SK-N-SH (cell line): ENCODE results near the gene DIAPH2. TPM values are rescaled to one million over a fixed set of nuclear protein-coding genes. Genes with fewer than 3 reads are reported as not detected.

Source experiments
- CTCF ChIA-PET: fragments of 300-600, 350-600 bp; formaldehyde crosslinking; extraction: SDS; loops from one replicate; lab custom pipeline; 2021; lab: Yijun Ruan, JAX
- POLR2A ChIA-PET: fragments of 350-600 bp; sonication (Branson Sonifier 250); formaldehyde crosslinking; extraction: SDS; loops from one replicate; lab custom pipeline; 2020; ENCODE audit warnings: antibody characterized with exemption, inconsistent platforms; lab: Yijun Ruan, JAX
- DNase-seq: peaks from one replicate; pipeline ENCODE4 v3.0.0; 2012
- H2AFZ ChIP-seq: fragments of 200-600 bp; sonication (generic); 2 replicates; pipeline ENCODE4 v1.8.1; 2016; ENCODE audit warnings: antibody characterized with exemption, mild to moderate bottlenecking, low read depth
- H3F3A ChIP-seq: fragments of 200-600 bp; sonication (generic); replicated peaks from 2 replicates; pipeline ENCODE3; 2016; ENCODE audit warnings: antibody characterized with exemption, mild to moderate bottlenecking; ENCODE audit not compliant: insufficient read depth
- H3K27ac ChIP-seq, 2 experiments: fragments of 200-500 bp in 1 of 2; fragments of 200-600 bp in 1 of 2; sonication (Bioruptor generic) in 1 of 2; sonication (generic), shearing (Covaris generic) in 1 of 2; 2 replicates each; pipeline versions ENCODE4 v1.5.1 to v1.6.1; 2014 to 2016; ENCODE audit warnings: low read depth in 2 of 2, inconsistent platforms in 1 of 2, low read length in 1 of 2, mild to moderate bottlenecking in 1 of 2, mixed read lengths in 1 of 2
- H3K27me3 ChIP-seq: fragments of 200-600 bp; sonication (generic), shearing (Covaris generic); 2 replicates; pipeline ENCODE4 v1.6.1; 2016; ENCODE audit warnings: mixed run types; ENCODE audit not compliant: insufficient read depth
- H3K36me3 ChIP-seq, 2 experiments: fragments of 200-500 bp in 1 of 2; fragments of 200-600 bp in 1 of 2; sonication (Bioruptor generic) in 1 of 2; sonication (generic) in 1 of 2; replicated peaks in 1 of 2; 2 replicates each; pipeline versions ENCODE3 to v1.5.1; 2014 to 2016; ENCODE audit warnings: low read length in 1 of 2, mild to moderate bottlenecking in 1 of 2; ENCODE audit not compliant: insufficient read depth in 2 of 2, control insufficient read depth in 1 of 2
- H3K4me1 ChIP-seq, 2 experiments: fragments of 200-500 bp in 1 of 2; fragments of 200-600 bp in 1 of 2; sonication (Bioruptor generic) in 1 of 2; sonication (generic), shearing (Covaris generic) in 1 of 2; 2 replicates each; pipeline versions ENCODE4 v1.5.1 to v1.6.1; 2014 to 2016; ENCODE audit warnings: low read depth in 1 of 2, low read length in 1 of 2, mixed run types in 1 of 2; ENCODE audit not compliant: insufficient read depth in 2 of 2, control insufficient read depth in 1 of 2
- H3K4me2 ChIP-seq: fragments of 200-600 bp; sonication (generic), shearing (Covaris generic); 2 replicates; pipeline ENCODE4 v1.6.1; 2017; ENCODE audit warnings: mixed run types
- H3K4me3 ChIP-seq, 2 experiments: fragments of 200-500 bp in 1 of 2; fragments of 200-600 bp in 1 of 2; sonication (Bioruptor generic) in 1 of 2; sonication (generic), shearing (Covaris generic) in 1 of 2; 2 replicates each; pipeline versions ENCODE4 v1.5.1 to v1.8.1; 2014 to 2016; ENCODE audit warnings: low read depth in 2 of 2, inconsistent platforms in 1 of 2, low read length in 1 of 2, mild to moderate bottlenecking in 1 of 2, mixed read lengths in 1 of 2, moderate library complexity in 1 of 2
- H3K79me2 ChIP-seq: fragments of 200-600 bp; sonication (generic); 2 replicates; pipeline ENCODE4 v1.8.1; 2017; ENCODE audit warnings: mild to moderate bottlenecking; ENCODE audit not compliant: insufficient read depth
- H3K9ac ChIP-seq: fragments of 200-600 bp; sonication (generic); 2 replicates; pipeline ENCODE4 v1.6.1; 2017; ENCODE audit warnings: mixed run types
- H3K9me2 ChIP-seq: fragments of 200-600 bp; sonication (generic); 2 replicates; pipeline ENCODE4 v1.6.1; 2017; ENCODE audit warnings: mixed run types
- H3K9me3 ChIP-seq: fragments of 200-600 bp; sonication (generic); 2 replicates; pipeline ENCODE4 v1.6.1; 2017; ENCODE audit warnings: mixed run types, mild to moderate bottlenecking, moderate library complexity
- H4K20me1 ChIP-seq: fragments of 200-600 bp; sonication (generic); 2 replicates; pipeline ENCODE4 v1.6.1; 2017; ENCODE audit warnings: mild to moderate bottlenecking, mixed run types; ENCODE audit not compliant: insufficient read depth
- EP300 ChIP-seq, 2 experiments: IDR thresholded peaks; 2 replicates each; pipeline versions ENCODE4 v1.4.0 to v1.6.1; 2012; ENCODE audit warnings: borderline replicate concordance in 1 of 2, low read depth in 1 of 2, low read length in 1 of 2
- JUND ChIP-seq: IDR thresholded peaks from 2 replicates; pipeline ENCODE4 v1.4.0; 2012
- MXI1 ChIP-seq: IDR thresholded peaks from 2 replicates; pipeline ENCODE4 v1.6.1; 2012; ENCODE audit warnings: mild to moderate bottlenecking, low read depth, low read length, improper control_type of control experiment
- RAD21 ChIP-seq: IDR thresholded peaks from 2 replicates; pipeline ENCODE4 v1.6.1; 2012; ENCODE audit warnings: mild to moderate bottlenecking, low read length
- SIN3A ChIP-seq: IDR thresholded peaks from 2 replicates; pipeline ENCODE4 v1.6.1; 2012; ENCODE audit warnings: low read depth, mild to moderate bottlenecking, low read length, moderate library complexity, borderline replicate concordance
- SMC3 ChIP-seq: IDR thresholded peaks from 2 replicates; pipeline ENCODE4 v1.6.1; 2012; ENCODE audit warnings: low read depth, low read length, improper control_type of control experiment
- TAF1 ChIP-seq: IDR thresholded peaks from 2 replicates; pipeline ENCODE4 v1.6.1; 2012; ENCODE audit warnings: low read depth, mild to moderate bottlenecking, low read length, moderate library complexity, borderline replicate concordance
- WGBS: methylation state at CpG from one replicate; pipeline ENCODE4 v1.1.6; 2017; ENCODE audit warnings: low lambda C conversion rate; 5-methylcytosine and 5-hydroxymethylcytosine counted together
- polyA plus RNA-seq, 3 experiments: library from polyadenylated mRNA; depleted of rRNA; stranded (reverse); fragments of >200 nt; gene quantifications; 2 replicates each; pipeline ENCODE4 v1.2.3, GENCODE V29; 2012
- TF ChIP-seq, protein P1 (sequence below): IDR thresholded peaks from 2 replicates; pipeline ENCODE4 v1.4.0; 2012; ENCODE audit warnings: low read depth, borderline replicate concordance
- TF ChIP-seq, protein P2 (sequence below): fragments of 200-600 bp; sonication (generic); IDR thresholded peaks from 2 replicates; pipeline ENCODE4 v1.6.1; 2017; ENCODE audit warnings: antibody characterized with exemption, mild to moderate bottlenecking, moderate library complexity

Gene DIAPH2
- polyA plus RNA-seq, 1 of the 3 experiments (the other 2 are of a cell fraction): 1.1 TPM

DNA sequence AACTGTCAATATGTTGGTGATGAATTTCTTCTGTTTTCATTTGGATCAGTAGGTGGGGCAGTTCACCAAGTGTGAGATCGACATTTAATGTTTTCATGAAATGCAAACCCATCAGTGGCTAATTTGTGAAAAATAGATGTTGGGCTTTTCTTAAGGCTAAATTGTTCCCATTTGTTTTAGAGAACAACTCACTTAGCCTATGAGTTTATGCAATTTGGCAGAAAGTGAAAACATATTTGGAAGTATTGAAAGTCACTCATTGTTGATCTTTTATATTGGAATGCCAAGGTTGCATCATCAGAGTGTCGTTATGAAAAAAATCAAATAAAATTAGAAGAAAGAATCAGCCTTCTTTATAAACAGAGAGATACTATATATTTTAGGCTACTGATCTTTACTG, 331.5 kb downstream of the DIAPH2 start:
- no peaks in the 10 kb centered on the region for H3K27me3 ChIP-seq
- H3K36me3 ChIP-seq: no peaks in the 10 kb centered on the region
- no peaks in the 10 kb centered on the region for H3K4me1 ChIP-seq
- no peak overlapping the region for H3K4me2 ChIP-seq
- POLR2A ChIA-PET: no interaction called here
- H3K79me2 ChIP-seq: no peaks in the 10 kb centered on the region
- H4K20me1 ChIP-seq: no peaks in the 10 kb centered on the region
- H3K9ac ChIP-seq: no peak overlapping the region
- H3F3A ChIP-seq: no peaks in the 10 kb centered on the region
- H3K9me3 ChIP-seq: no peaks in the 10 kb centered on the region
- no peak for DNase-seq
- no peak overlapping the region for H3K27ac ChIP-seq
- no peaks in the 10 kb centered on the region for H3K9me2 ChIP-seq
- CTCF ChIA-PET: interaction anchor here (1.3 kb wide), 1 partner anchor 9 kb away, joined by 3 read pairs; no protein-coding TSS in a partner anchor
- 50% methylated on average over 2 of the region's 2 CpGs for WGBS
- H2AFZ ChIP-seq: no peak overlapping the region
- TF ChIP-seq, protein P1, sequence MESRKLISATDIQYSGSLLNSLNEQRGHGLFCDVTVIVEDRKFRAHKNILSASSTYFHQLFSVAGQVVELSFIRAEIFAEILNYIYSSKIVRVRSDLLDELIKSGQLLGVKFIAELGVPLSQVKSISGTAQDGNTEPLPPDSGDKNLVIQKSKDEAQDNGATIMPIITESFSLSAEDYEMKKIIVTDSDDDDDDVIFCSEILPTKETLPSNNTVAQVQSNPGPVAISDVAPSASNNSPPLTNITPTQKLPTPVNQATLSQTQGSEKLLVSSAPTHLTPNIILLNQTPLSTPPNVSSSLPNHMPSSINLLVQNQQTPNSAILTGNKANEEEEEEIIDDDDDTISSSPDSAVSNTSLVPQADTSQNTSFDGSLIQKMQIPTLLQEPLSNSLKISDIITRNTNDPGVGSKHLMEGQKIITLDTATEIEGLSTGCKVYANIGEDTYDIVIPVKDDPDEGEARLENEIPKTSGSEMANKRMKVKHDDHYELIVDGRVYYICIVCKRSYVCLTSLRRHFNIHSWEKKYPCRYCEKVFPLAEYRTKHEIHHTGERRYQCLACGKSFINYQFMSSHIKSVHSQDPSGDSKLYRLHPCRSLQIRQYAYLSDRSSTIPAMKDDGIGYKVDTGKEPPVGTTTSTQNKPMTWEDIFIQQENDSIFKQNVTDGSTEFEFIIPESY: no peak
- peak; percentile 30; the same call in 1 of the 2 replicates for TF ChIP-seq RAD21
- H3K4me3 ChIP-seq: no peak overlapping the region

DNA sequence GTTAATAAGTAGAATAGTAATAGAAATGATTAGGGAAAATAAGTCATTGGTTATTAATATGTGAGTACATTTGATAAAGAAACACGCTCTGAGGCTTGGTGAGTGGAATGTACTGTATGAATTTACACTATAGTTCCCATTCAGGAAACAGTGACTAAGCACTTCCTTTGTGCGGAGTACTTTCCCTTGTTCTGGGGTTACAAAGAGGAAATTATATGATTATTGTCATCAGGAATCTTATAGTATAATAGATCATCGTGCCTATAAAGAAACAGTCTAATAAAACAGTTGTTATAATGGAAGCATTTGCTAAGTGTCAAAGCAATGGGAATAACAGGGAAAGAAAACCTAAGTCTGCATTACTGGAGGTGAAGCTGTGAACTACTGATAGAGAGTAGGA, 337.0 kb downstream of the DIAPH2 start:
- H2AFZ ChIP-seq: peak overlapping the region; percentile 13; the same call in 1 of the 2 replicates
- H3K9me2 ChIP-seq: no peaks in the 10 kb centered on the region
- no peaks in the 10 kb centered on the region for H3K9me3 ChIP-seq
- no peaks in the 10 kb centered on the region for H3K27me3 ChIP-seq
- H3K4me2 ChIP-seq: no peak overlapping the region; the same call in 1 of the 2 replicates
- POLR2A ChIA-PET: no interaction called here
- H3K4me1 ChIP-seq: peaks cover 0 to 6% of the 10 kb centered on the region in 2 experiments; a peak in 1 of 4 replicates
- H4K20me1 ChIP-seq: no peaks in the 10 kb centered on the region
- WGBS: 18% methylated on average over 3 of the region's 3 CpGs
- no peaks in the 10 kb centered on the region for H3F3A ChIP-seq
- CTCF ChIA-PET: no interaction called here
- no peaks in the 10 kb centered on the region for H3K36me3 ChIP-seq
- no peak overlapping the region for H3K4me3 ChIP-seq
- H3K9ac ChIP-seq: no peak overlapping the region
- TF ChIP-seq MXI1 (no peak), JUND (0 out of 2 replicates have a peak, but pooled peaks have one; percentile 12), SIN3A (no peak)
- TF ChIP-seq, protein P1: no peak
- TF ChIP-seq, all 33 proteins: peak for 1
- no peak for DNase-seq
- peak overlapping the region in 1 of 2 experiments; percentile 42; a peak in 1 of 4 replicates for H3K27ac ChIP-seq
- H3K79me2 ChIP-seq: no peaks in the 10 kb centered on the region

DNA sequence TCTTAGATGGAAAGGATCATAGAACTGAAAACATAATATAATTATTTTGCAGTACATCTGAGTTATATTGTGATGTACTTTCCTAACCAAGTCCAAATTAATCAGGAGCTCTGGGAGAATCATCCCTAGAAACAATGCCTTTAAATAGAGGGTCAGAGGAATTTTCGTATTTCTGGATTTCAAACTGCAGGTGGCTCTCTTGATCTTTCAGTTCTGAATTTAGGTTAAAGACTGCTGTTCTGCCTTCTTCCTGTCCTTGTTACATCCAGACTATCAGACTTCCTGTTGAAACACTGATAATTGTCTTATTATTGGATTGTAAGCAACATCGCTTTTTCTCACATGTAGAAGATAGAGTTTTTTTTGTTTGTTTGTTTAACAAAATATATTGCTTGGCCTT, 341.8 kb downstream of the DIAPH2 start:
- 49% methylated on average over 2 of the region's 2 CpGs for WGBS
- Histone ChIP-seq H3K36me3 (no peaks in the 10 kb centered on the region), H2AFZ (no peak overlapping the region), H3K79me2 (no peaks in the 10 kb centered on the region), H3K9me3 (no peaks in the 10 kb centered on the region), H4K20me1 (no peaks in the 10 kb centered on the region), H3K27me3 (no peaks in the 10 kb centered on the region), H3K27ac (no peak overlapping the region), H3F3A (no peaks in the 10 kb centered on the region), H3K4me3 (no peak overlapping the region), H3K4me2 (no peak overlapping the region), H3K9ac (no peak overlapping the region), H3K4me1 (peaks cover 0 to 6% of the 10 kb centered on the region in 2 experiments; a peak in 2 of 4 replicates), H3K9me2 (no peaks in the 10 kb centered on the region)
- ChIA-PET POLR2A (no interaction called here), CTCF (interaction anchor here (0.6 to 0.7 kb wide), 2 partner anchors 10 to 659 kb away, joined by 3 to 4 read pairs; no protein-coding TSS in a partner anchor)
- TF ChIP-seq SMC3: peak; percentile 48
- no peak for TF ChIP-seq TAF1
- peak; percentile 75 for TF ChIP-seq RAD21
- TF ChIP-seq, protein P2, sequence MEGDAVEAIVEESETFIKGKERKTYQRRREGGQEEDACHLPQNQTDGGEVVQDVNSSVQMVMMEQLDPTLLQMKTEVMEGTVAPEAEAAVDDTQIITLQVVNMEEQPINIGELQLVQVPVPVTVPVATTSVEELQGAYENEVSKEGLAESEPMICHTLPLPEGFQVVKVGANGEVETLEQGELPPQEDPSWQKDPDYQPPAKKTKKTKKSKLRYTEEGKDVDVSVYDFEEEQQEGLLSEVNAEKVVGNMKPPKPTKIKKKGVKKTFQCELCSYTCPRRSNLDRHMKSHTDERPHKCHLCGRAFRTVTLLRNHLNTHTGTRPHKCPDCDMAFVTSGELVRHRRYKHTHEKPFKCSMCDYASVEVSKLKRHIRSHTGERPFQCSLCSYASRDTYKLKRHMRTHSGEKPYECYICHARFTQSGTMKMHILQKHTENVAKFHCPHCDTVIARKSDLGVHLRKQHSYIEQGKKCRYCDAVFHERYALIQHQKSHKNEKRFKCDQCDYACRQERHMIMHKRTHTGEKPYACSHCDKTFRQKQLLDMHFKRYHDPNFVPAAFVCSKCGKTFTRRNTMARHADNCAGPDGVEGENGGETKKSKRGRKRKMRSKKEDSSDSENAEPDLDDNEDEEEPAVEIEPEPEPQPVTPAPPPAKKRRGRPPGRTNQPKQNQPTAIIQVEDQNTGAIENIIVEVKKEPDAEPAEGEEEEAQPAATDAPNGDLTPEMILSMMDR: peak; percentile 48
- no peak for TF ChIP-seq EP300 (IDR thresholded peaks at IDR 0.05; ENCODE audit: borderline replicate concordance in 1 of 2, low read depth in 1 of 2, low read length in 1 of 2)
- TF ChIP-seq MXI1: no peak
- peak; percentile 21 for DNase-seq
